Parathyroid adenoma (tissue), 2 donors: ENCODE data around the gene ARHGAP33.

Experiments used
- H2AFZ ChIP-seq: fragments of 300-600 bp; sonication (generic); one replicate; pipeline ENCODE4 v1.7.0; 2017; ENCODE audit warnings: antibody characterized with exemption, mild to moderate bottlenecking
- H3K27ac ChIP-seq: fragments of 300-600 bp; sonication (generic); one replicate; pipeline ENCODE4 v1.7.0; 2017
- H3K27me3 ChIP-seq: fragments of 300-600 bp; sonication (generic); one replicate; pipeline ENCODE4 v1.7.0; 2017; ENCODE audit warnings: low read length; ENCODE audit not compliant: control insufficient read depth, insufficient read depth
- H3K36me3 ChIP-seq: fragments of 300-600 bp; sonication (generic); one replicate; pipeline ENCODE4 v1.7.0; 2017; ENCODE audit warnings: low read length; ENCODE audit not compliant: control insufficient read depth, insufficient read depth
- H3K4me1 ChIP-seq: fragments of 300-600 bp; sonication (generic); one replicate; pipeline ENCODE4 v1.7.0; 2017; ENCODE audit warnings: control low read depth
- H3K4me2 ChIP-seq: fragments of 300-600 bp; sonication (generic); one replicate; pipeline ENCODE4 v1.7.0; 2017; ENCODE audit warnings: low read length
- H3K4me3 ChIP-seq: fragments of 300-600 bp; sonication (generic); one replicate; pipeline ENCODE4 v1.7.0; 2017; ENCODE audit warnings: low read depth, low read length
- H3K79me2 ChIP-seq: fragments of 300-600 bp; sonication (generic); one replicate; pipeline ENCODE4 v1.7.0; 2017; ENCODE audit warnings: control low read depth
- H3K9ac ChIP-seq: fragments of 300-600 bp; sonication (generic); one replicate; pipeline ENCODE4 v1.7.0; 2017; ENCODE audit warnings: mild to moderate bottlenecking
- H3K9me3 ChIP-seq: fragments of 300-600 bp; sonication (generic); one replicate; pipeline ENCODE4 v1.7.0; 2017; ENCODE audit warnings: low read length; ENCODE audit not compliant: control insufficient read depth
- CTCF ChIP-seq: fragments of 300-600 bp; sonication (generic); IDR thresholded peaks from one replicate; pipeline ENCODE4 v1.7.0; 2017; ENCODE audit warnings: antibody characterized with exemption, mild to moderate bottlenecking
- donor health status: primary hyperparathyroidism.

Gene ARHGAP33

GRCh38 chr19:35790981-35791813 lies 15.8 kb downstream of the ARHGAP33 start:
- Histone ChIP-seq H3K4me2 (no peak overlapping the region), H3K4me1 (no peaks in the 10 kb centered on the region), H3K79me2 (no peaks in the 10 kb centered on the region), H3K4me3 (no peak overlapping the region), H3K36me3 (no peaks in the 10 kb centered on the region), H3K9me3 (no peaks in the 10 kb centered on the region), H3K27me3 (no peaks in the 10 kb centered on the region), H2AFZ (no peak overlapping the region), H3K9ac (no peak overlapping the region), H3K27ac (no peak overlapping the region)
- TF ChIP-seq CTCF, result no peak

- no peak for TF ChIP-seq CTCF
- no peak overlapping the region for H3K4me3 ChIP-seq
- H3K4me2 ChIP-seq, result no peak overlapping the region
- H3K79me2 ChIP-seq, result no peaks in the 10 kb centered on the region
- no peak overlapping the region for H3K9ac ChIP-seq
- H3K27me3 ChIP-seq, result no peaks in the 10 kb centered on the region
- H3K27ac ChIP-seq, result no peak overlapping the region
- no peaks in the 10 kb centered on the region for H3K4me1 ChIP-seq
- no peaks in the 10 kb centered on the region for H3K36me3 ChIP-seq
- no peak overlapping the region for H2AFZ ChIP-seq
- H3K9me3 ChIP-seq, result no peaks in the 10 kb centered on the region
Observed at GRCh38 chr19:35791814-35792279, 16.5 kb downstream of the ARHGAP33 start.

- Histone ChIP-seq H3K9me3 (no peaks in the 10 kb centered on the region), H3K79me2 (no peaks in the 10 kb centered on the region), H3K9ac (no peak overlapping the region), H2AFZ (no peak overlapping the region), H3K27ac (no peak overlapping the region), H3K4me3 (no peak overlapping the region), H3K36me3 (no peaks in the 10 kb centered on the region), H3K4me1 (no peaks in the 10 kb centered on the region), H3K27me3 (no peaks in the 10 kb centered on the region), H3K4me2 (no peak overlapping the region)
- TF ChIP-seq CTCF, result no peak
Observed at GRCh38 chr19:35792312-35792711, 16.9 kb downstream of the ARHGAP33 start.

- Histone ChIP-seq H2AFZ (no peak overlapping the region), H3K9me3 (no peaks in the 10 kb centered on the region), H3K4me3 (no peak overlapping the region), H3K79me2 (no peaks in the 10 kb centered on the region), H3K4me1 (no peaks in the 10 kb centered on the region), H3K9ac (no peak overlapping the region), H3K36me3 (no peaks in the 10 kb centered on the region), H3K4me2 (no peak overlapping the region), H3K27ac (no peak overlapping the region), H3K27me3 (no peaks in the 10 kb centered on the region)
- no peak for TF ChIP-seq CTCF
Observed at GRCh38 chr19:35792888-35793287, 17.5 kb downstream of the ARHGAP33 start.
